Thyroid gland (tissue), 4 donors: ENCODE measurements around the gene PKD1L1. TPM values are rescaled to one million over a fixed set of nuclear protein-coding genes. Genes with fewer than 3 reads are reported as not detected.

Experiments used
- DNase-seq, 2 donors: peaks; one replicate each; pipeline ENCODE4 v3.0.0-alpha.2; 2019
- H3K27ac ChIP-seq, 3 donors: fragments of 200-600 bp; sonication (generic); 1 replicate in 2 of 3; 2 replicates in 1 of 3; pipeline ENCODE4 v1.5.1; 2016 to 2019; ENCODE audit warnings: mild to moderate bottlenecking in 1 of 3, moderate library complexity in 1 of 3
- H3K27me3 ChIP-seq: fragments of 200-600 bp; sonication (generic); one replicate; pipeline ENCODE4 v1.5.1; 2019
- H3K36me3 ChIP-seq, 2 donors: fragments of 200-600 bp; sonication (generic); one replicate each; pipeline ENCODE4 v1.5.1; 2016 to 2019
- H3K4me1 ChIP-seq, 2 donors: fragments of 200-600 bp; sonication (generic); one replicate each; pipeline ENCODE4 v1.5.1; 2017 to 2019
- H3K4me3 ChIP-seq, 3 donors: fragments of 200-600 bp; sonication (generic); replicated peaks in 1 of 3; 1 replicate in 2 of 3; 2 replicates in 1 of 3; pipeline ENCODE4 v1.5.1; 2016; ENCODE audit warnings: mild to moderate bottlenecking in 1 of 3
- H3K9me3 ChIP-seq: fragments of 200-600 bp; sonication (generic); one replicate; pipeline ENCODE4 v1.5.1; 2017
- POLR2A ChIP-seq, 2 donors: fragments of 450-650 bp; IDR thresholded peaks; one replicate each; pipeline ENCODE4 v1.6.1; 2017; ENCODE audit warnings: antibody characterized with exemption in 2 of 2, mild to moderate bottlenecking in 2 of 2, moderate library complexity in 1 of 2
- WGBS, 2 donors: methylation state at CpG; one replicate each; pipeline ENCODE4 v1.1.5; 2017; 5-methylcytosine and 5-hydroxymethylcytosine counted together
- intact Hi-C: fragments of 100-400 bp; cut with DNase I; formaldehyde crosslinking; loops from one replicate; pipeline ENCODE4 v1.15.1; 2023
- total RNA-seq, 4 donors: library from RNA; depleted of rRNA; stranded (reverse); fragments of >200 nt; gene quantifications; one replicate each; pipeline ENCODE4 v1.2.3, GENCODE V29; 2016
- TF ChIP-seq, protein P1 (sequence below), 6 experiments: fragments of 200-600 bp in 3 of 6; fragments of 450-650 bp in 3 of 6; sonication (generic) in 3 of 6; IDR thresholded peaks; one replicate each; pipeline ENCODE4 v1.5.1; 2016 to 2019; ENCODE audit warnings: antibody characterized with exemption in 6 of 6, mild to moderate bottlenecking in 2 of 6, inconsistent platforms in 1 of 6, moderate library complexity in 1 of 6

The PKD1L1 gene
- total RNA-seq, 4 donors from 2014 or later: under 0.01 to 0.17 (median 0.14) TPM

DNA sequence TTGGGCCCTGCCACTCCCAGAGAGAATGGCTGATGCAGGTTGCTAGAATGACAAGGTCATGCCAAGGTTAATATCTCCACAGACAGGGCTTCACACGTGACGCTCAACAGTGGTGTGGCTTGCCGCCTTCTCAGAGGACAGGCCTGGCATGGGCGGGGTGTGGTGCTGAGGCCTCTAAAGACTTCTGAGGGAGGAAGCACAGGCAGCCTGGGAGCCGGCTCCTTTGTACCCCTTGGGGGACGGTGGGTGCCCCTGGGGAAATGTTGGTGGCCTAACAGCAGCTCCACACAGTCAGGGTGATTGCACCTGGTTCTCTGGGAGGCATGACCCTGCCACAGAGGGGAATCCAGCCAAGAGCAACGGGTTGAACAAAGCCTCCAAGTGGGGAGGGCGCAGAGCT lies 115.1 kb downstream of the PKD1L1 start:
- Histone ChIP-seq H3K4me3 (no peak overlapping the region), H3K36me3 (no peaks in the 10 kb centered on the region), H3K27ac (no peak overlapping the region), H3K4me1 (no peaks in the 10 kb centered on the region), H3K27me3 (no peaks in the 10 kb centered on the region), H3K9me3 (no peaks in the 10 kb centered on the region)
- intact Hi-C loops: no loop called here
- no peak for DNase-seq
- TF ChIP-seq, protein P1, sequence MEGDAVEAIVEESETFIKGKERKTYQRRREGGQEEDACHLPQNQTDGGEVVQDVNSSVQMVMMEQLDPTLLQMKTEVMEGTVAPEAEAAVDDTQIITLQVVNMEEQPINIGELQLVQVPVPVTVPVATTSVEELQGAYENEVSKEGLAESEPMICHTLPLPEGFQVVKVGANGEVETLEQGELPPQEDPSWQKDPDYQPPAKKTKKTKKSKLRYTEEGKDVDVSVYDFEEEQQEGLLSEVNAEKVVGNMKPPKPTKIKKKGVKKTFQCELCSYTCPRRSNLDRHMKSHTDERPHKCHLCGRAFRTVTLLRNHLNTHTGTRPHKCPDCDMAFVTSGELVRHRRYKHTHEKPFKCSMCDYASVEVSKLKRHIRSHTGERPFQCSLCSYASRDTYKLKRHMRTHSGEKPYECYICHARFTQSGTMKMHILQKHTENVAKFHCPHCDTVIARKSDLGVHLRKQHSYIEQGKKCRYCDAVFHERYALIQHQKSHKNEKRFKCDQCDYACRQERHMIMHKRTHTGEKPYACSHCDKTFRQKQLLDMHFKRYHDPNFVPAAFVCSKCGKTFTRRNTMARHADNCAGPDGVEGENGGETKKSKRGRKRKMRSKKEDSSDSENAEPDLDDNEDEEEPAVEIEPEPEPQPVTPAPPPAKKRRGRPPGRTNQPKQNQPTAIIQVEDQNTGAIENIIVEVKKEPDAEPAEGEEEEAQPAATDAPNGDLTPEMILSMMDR (IDR thresholded peaks at IDR 0.05): no peak
- no peak for TF ChIP-seq POLR2A (IDR thresholded peaks at IDR 0.05)
- WGBS, 2 donors: 93 to 94% methylated on average over 2 to 7 of the region's 8 CpGs

DNA sequence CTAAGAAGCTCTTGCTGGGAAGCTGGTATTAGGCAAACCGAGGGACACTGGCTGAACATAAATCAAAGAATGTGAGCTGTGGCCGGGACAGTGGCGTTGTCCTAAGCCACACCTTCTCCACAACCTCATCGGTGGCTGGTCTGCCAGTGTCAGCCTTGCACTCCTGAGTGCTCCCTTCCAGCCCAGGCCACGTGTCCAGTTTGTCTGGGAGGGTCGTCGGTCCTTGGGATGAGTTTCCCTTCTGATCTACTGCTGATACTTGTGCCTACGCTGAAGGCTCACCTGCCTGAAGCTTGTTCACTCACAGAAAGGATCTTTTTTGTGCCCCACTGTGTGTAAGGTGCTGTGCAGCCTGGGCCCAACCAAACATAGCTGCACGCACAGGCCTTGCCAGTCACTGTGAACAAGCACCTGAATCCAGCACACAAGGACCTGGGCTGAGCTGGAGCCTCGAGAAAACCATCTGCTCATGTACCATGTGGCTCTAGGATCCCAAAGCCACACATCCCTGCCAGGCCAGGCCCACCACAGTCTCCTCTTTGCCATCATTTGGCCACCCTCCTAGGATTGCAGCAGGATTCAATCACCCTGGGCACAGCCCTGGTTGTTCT lies 116.1 kb downstream of the PKD1L1 start:
- DNase-seq: no peak
- no peaks in the 10 kb centered on the region for H3K36me3 ChIP-seq
- TF ChIP-seq, protein P1 (IDR thresholded peaks at IDR 0.05): no peak
- no peak for TF ChIP-seq POLR2A (IDR thresholded peaks at IDR 0.05)
- 92 to 95% methylated on average over 10 of the region's 10 CpGs for WGBS, 2 donors
- H3K27ac ChIP-seq: no peak overlapping the region
- intact Hi-C loops: no loop called here
- no peak overlapping the region for H3K4me3 ChIP-seq
- H3K4me1 ChIP-seq: no peaks in the 10 kb centered on the region
- no peaks in the 10 kb centered on the region for H3K9me3 ChIP-seq
- H3K27me3 ChIP-seq: no peaks in the 10 kb centered on the region

GRCh38 chr7:47830015-47830414 lies 118.3 kb downstream of the PKD1L1 start:
- H3K27me3 ChIP-seq: no peaks in the 10 kb centered on the region
- H3K4me3 ChIP-seq: no peak overlapping the region
- H3K4me1 ChIP-seq: no peaks in the 10 kb centered on the region
- TF ChIP-seq POLR2A (IDR thresholded peaks at IDR 0.05): no peak
- TF ChIP-seq, protein P1 (IDR thresholded peaks at IDR 0.05): no peak
- 62 to 71% methylated on average over 5 of the region's 5 CpGs for WGBS, 2 donors
- H3K36me3 ChIP-seq: no peaks in the 10 kb centered on the region
- intact Hi-C loops: no loop called here
- no peaks in the 10 kb centered on the region for H3K9me3 ChIP-seq
- DNase-seq: no peak
- no peak overlapping the region for H3K27ac ChIP-seq

GRCh38 chr7:47827871-47828270 lies 120.4 kb downstream of the PKD1L1 start:
- intact Hi-C loops: no loop called here
- TF ChIP-seq, protein P1 (IDR thresholded peaks at IDR 0.05): no peak
- Histone ChIP-seq H3K27ac (no peak overlapping the region), H3K4me1 (no peaks in the 10 kb centered on the region), H3K36me3 (no peaks in the 10 kb centered on the region), H3K27me3 (no peaks in the 10 kb centered on the region), H3K4me3 (no peak overlapping the region), H3K9me3 (no peaks in the 10 kb centered on the region)
- no peak for DNase-seq
- WGBS, 2 donors: 89 to 91% methylated on average over 4 of the region's 4 CpGs

GRCh38 chr7:47827351-47827756 lies 120.9 kb downstream of the PKD1L1 start:
- intact Hi-C loops: no loop called here
- H3K36me3 ChIP-seq: no peaks in the 10 kb centered on the region
- H3K27me3 ChIP-seq: no peaks in the 10 kb centered on the region
- H3K4me3 ChIP-seq: no peak overlapping the region
- no peaks in the 10 kb centered on the region for H3K4me1 ChIP-seq
- 69 to 73% methylated on average over 8 of the region's 8 CpGs for WGBS, 2 donors
- DNase-seq: no peak
- H3K27ac ChIP-seq: no peak overlapping the region
- TF ChIP-seq POLR2A (IDR thresholded peaks at IDR 0.05): no peak
- TF ChIP-seq, protein P1 (IDR thresholded peaks at IDR 0.05): no peak
- no peaks in the 10 kb centered on the region for H3K9me3 ChIP-seq
